H1 (cell line): ENCODE measurements around the gene SLC2A13. TPM values are rescaled to one million over a fixed set of nuclear protein-coding genes. Genes with fewer than 3 reads are reported as not detected.

ENCODE experiments used
- CHD1 ChIP-seq: IDR thresholded peaks from 2 replicates; pipeline ENCODE4 v1.6.1; 2012; ENCODE audit warnings: low read depth, low read length, improper control_type of control experiment
- EZH2 ChIP-seq: fragments of 200-600 bp; sonication (generic); IDR thresholded peaks from 2 replicates; pipeline ENCODE4 v1.7.1; 2012; ENCODE audit warnings: low read depth, mild to moderate bottlenecking, moderate library complexity, low read length, inconsistent platforms; ENCODE audit not compliant: severe bottlenecking
- FOSL1 ChIP-seq: IDR thresholded peaks from 2 replicates; pipeline ENCODE4 v1.6.1; 2011; ENCODE audit warnings: mild to moderate bottlenecking, low read depth, low read length, moderate library complexity; ENCODE audit not compliant: insufficient read depth
- HDAC2 ChIP-seq, 2 experiments: fragments of 300-600 bp in 1 of 2; sonication (generic) in 1 of 2; IDR thresholded peaks; 2 replicates each; pipeline ENCODE4 v1.6.1; 2011 to 2012; ENCODE audit warnings: low read depth in 2 of 2, low read length in 2 of 2, mild to moderate bottlenecking in 2 of 2, moderate library complexity in 2 of 2, borderline replicate concordance in 1 of 2, inconsistent platforms in 1 of 2
- HDAC6 ChIP-seq: IDR thresholded peaks from one replicate; pipeline ENCODE4 v1.7.1; 2012; ENCODE audit warnings: low read depth, mild to moderate bottlenecking, inconsistent platforms, low read length, moderate library complexity
- JUN ChIP-seq: IDR thresholded peaks from 2 replicates; pipeline ENCODE4 v1.6.1; 2011; ENCODE audit warnings: low read depth, mild to moderate bottlenecking, improper control_type of control experiment, low read length
- KDM4A ChIP-seq: IDR thresholded peaks from one replicate; pipeline ENCODE4 v1.7.1; 2012; ENCODE audit warnings: low read depth, mild to moderate bottlenecking, moderate library complexity, low read length, inconsistent platforms; ENCODE audit not compliant: severe bottlenecking
- NANOG ChIP-seq: IDR thresholded peaks from 2 replicates; pipeline ENCODE4 v1.6.1; 2011; ENCODE audit warnings: low read length, low read depth, mild to moderate bottlenecking, inconsistent platforms; ENCODE audit not compliant: insufficient read depth, poor library complexity, severe bottlenecking
- POLR2A ChIP-seq, 2 experiments: IDR thresholded peaks; 1 replicate in 1 of 2; 2 replicates in 1 of 2; pipeline ENCODE4 v1.6.1; 2011; ENCODE audit warnings: low read depth in 2 of 2, low read length in 2 of 2, mild to moderate bottlenecking in 2 of 2; ENCODE audit errors: control extremely low read depth in 1 of 2
- RNF2 ChIP-seq: fragments of 200-900, 300-1000 bp; sonication (generic); IDR thresholded peaks from 2 replicates; pipeline ENCODE4 v1.7.1; 2016; ENCODE audit warnings: borderline replicate concordance, low read depth, mild to moderate bottlenecking, antibody characterized with exemption, low read length; ENCODE audit not compliant: poor library complexity, severe bottlenecking; ENCODE audit errors: missing control alignments
- SAP30 ChIP-seq: fragments of 300-600 bp; sonication (generic); IDR thresholded peaks from 2 replicates; pipeline ENCODE4 v1.7.1; 2012; ENCODE audit warnings: low read length, moderate library complexity, mild to moderate bottlenecking, inconsistent platforms; ENCODE audit not compliant: insufficient read depth, insufficient replicate concordance
- SIN3A ChIP-seq, 2 experiments: IDR thresholded peaks in 1 of 2; conservative IDR thresholded peaks in 1 of 2; 2 replicates each; pipeline ENCODE4 v1.6.1; 2011 to 2012; ENCODE audit warnings: low read length in 2 of 2, improper control_type of control experiment in 1 of 2, low read depth in 1 of 2, mild to moderate bottlenecking in 1 of 2
- SIX5 ChIP-seq: IDR thresholded peaks from 2 replicates; pipeline ENCODE4 v1.6.1; 2011; ENCODE audit warnings: mild to moderate bottlenecking, low read depth, low read length
- ZNF274 ChIP-seq: IDR thresholded peaks from 2 replicates; pipeline ENCODE4 v1.7.0; 2012; ENCODE audit warnings: low read length, borderline replicate concordance; ENCODE audit errors: extremely low read depth
- polyA plus RNA-seq, 7 experiments: library from polyadenylated mRNA; depleted of rRNA in 3 of 7; stranded (reverse) in 5 of 7; unstranded in 2 of 7; fragments of >200 nt in 5 of 7; fragments of 200-250 nt in 2 of 7; gene quantifications; 1 replicate in 5 of 7; 2 replicates in 1 of 7; 4 replicates in 1 of 7; pipeline versions ENCODE4 v1.2.1 to v1.2.3, GENCODE V29; 2011 to 2013; ENCODE audit warnings: missing spikeins in 2 of 7, mixed read lengths in 2 of 7
- total RNA-seq: library from RNA; stranded (reverse); fragmentation: NEBNext Ultra II Directional; extraction: Animal tissue kit (Norgen Biotek cat#: 25700); gene quantifications from 2 replicates; pipeline ENCODE4 v1.2.1, GENCODE V29; 2021
- TF ChIP-seq, protein P1 (sequence below): IDR thresholded peaks from 2 replicates; pipeline ENCODE4 v1.6.1; 2012; ENCODE audit warnings: inconsistent platforms
- TF ChIP-seq, protein P2 (sequence below): IDR thresholded peaks from 2 replicates; pipeline ENCODE4 v1.6.1; 2012; ENCODE audit warnings: low read length, inconsistent platforms

The SLC2A13 gene
- total and polyA plus RNA-seq, 2 of the 8 experiments (the other 6 are each of a cell fraction or from before 2014, with no cell fraction given) = 2.8 to 9.6 TPM

DNA sequence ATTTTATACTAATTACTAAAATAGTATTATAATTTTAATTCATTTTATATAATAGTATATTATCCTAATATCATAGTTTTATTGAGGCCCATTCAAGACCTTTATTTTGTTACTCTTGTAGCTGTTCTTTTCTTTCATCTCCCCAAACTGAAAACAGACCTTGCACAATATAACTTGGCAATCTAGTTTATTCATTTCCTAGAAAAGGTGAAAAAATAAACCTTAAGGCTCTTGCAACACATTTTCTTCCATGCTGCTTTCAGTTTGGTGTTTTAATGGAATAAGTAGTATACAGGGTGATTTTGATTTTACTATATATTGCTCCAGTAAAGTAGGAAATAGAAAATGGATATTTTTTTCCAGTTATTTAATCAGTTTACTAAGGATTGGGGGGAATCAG lies 174.0 kb downstream of the SLC2A13 start (continued):
- no peak for TF ChIP-seq NANOG
- no peak for TF ChIP-seq FOSL1
- TF ChIP-seq, protein P1, sequence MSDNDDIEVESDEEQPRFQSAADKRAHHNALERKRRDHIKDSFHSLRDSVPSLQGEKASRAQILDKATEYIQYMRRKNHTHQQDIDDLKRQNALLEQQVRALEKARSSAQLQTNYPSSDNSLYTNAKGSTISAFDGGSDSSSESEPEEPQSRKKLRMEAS = no peak
- no peak for TF ChIP-seq RNF2
- no peak for TF ChIP-seq SAP30
- TF ChIP-seq HDAC6 = no peak
- no peak for TF ChIP-seq JUN
- TF ChIP-seq HDAC2 (IDR thresholded peaks at IDR 0.05; ENCODE audit: borderline replicate concordance in 1 of 2, low read depth in 2 of 2, low read length in 2 of 2) = no peak
- no peak for TF ChIP-seq KDM4A
- TF ChIP-seq SIN3A (conservative IDR thresholded peaks at IDR 0.05 in 1 of 2, IDR thresholded peaks at IDR 0.05 in 1 of 2; ENCODE audit: low read depth in 1 of 2, low read length in 2 of 2) = no peak
- no peak for TF ChIP-seq SIX5
- no peak for TF ChIP-seq EZH2
- TF ChIP-seq CHD1 = no peak
- TF ChIP-seq POLR2A (IDR thresholded peaks at IDR 0.05; ENCODE audit: control extremely low read depth in 1 of 2, low read depth in 2 of 2, low read length in 2 of 2) = no peak
- TF ChIP-seq, protein P2, sequence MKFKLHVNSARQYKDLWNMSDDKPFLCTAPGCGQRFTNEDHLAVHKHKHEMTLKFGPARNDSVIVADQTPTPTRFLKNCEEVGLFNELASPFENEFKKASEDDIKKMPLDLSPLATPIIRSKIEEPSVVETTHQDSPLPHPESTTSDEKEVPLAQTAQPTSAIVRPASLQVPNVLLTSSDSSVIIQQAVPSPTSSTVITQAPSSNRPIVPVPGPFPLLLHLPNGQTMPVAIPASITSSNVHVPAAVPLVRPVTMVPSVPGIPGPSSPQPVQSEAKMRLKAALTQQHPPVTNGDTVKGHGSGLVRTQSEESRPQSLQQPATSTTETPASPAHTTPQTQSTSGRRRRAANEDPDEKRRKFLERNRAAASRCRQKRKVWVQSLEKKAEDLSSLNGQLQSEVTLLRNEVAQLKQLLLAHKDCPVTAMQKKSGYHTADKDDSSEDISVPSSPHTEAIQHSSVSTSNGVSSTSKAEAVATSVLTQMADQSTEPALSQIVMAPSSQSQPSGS = no peak
- no peak for TF ChIP-seq ZNF274
